HTR-8/SVneo (cell line): ENCODE measurements around the gene GPR55.
"Not testable (repeated sequence)": the region's sequence is repeated elsewhere in the genome, so short reads cannot be mapped to it uniquely, and the experiment has no call there.

ENCODE experiments used
- DNase-seq: peaks from one replicate; pipeline ENCODE4 v3.0.0; 2011; ENCODE audit warnings: low spot score, mixed read lengths; ENCODE audit not compliant: insufficient read length
- FAIRE-seq: peaks from 2 replicates; lab custom pipeline; 2011; peaks lifted over from hg19 to GRCh38; lab: Jason Lieb, UNC

GPR55 gene

GRCh38 chr2:230938098-230938497, 13.1 kb upstream of the GPR55 start:
- no peak for FAIRE-seq

GRCh38 chr2:230937362-230937761, 12.3 kb upstream of the GPR55 start:
- no peak for FAIRE-seq
- no peak for DNase-seq

More at GRCh38 chr2:230938098-230938497, 13.1 kb upstream of the GPR55 start:
- DNase-seq = no peak

GRCh38 chr2:230936243-230936642, 11.2 kb upstream of the GPR55 start:
- not testable (repeated sequence) for DNase-seq, FAIRE-seq

GRCh38 chr2:230935130-230935430, 10.0 kb upstream of the GPR55 start:
- FAIRE-seq = no peak
- no peak for DNase-seq

- FAIRE-seq = no peak
- no peak for DNase-seq
These were observed 9.4 kb upstream of the GPR55 start for GRCh38 chr2:230934231-230935129.

GRCh38 chr2:230933521-230934180, 8.6 kb upstream of the GPR55 start:
- FAIRE-seq (no peak), DNase-seq (no peak)

- no peak for FAIRE-seq
- no peak for DNase-seq
These were observed 7.8 kb upstream of the GPR55 start for GRCh38 chr2:230932556-230933511.

GRCh38 chr2:230931556-230932231, 6.7 kb upstream of the GPR55 start:
- FAIRE-seq (no peak), DNase-seq (no peak)

- FAIRE-seq (no peak), DNase-seq (no peak)
These were observed 6.0 kb upstream of the GPR55 start for GRCh38 chr2:230930928-230931555.

- no peak for DNase-seq
- no peak for FAIRE-seq
These were observed 5.2 kb upstream of the GPR55 start for GRCh38 chr2:230930149-230930780.

GRCh38 chr2:230929381-230930148, 4.5 kb upstream of the GPR55 start:
- FAIRE-seq (no peak), DNase-seq (no peak)

GRCh38 chr2:230928701-230929380, 3.8 kb upstream of the GPR55 start:
- no peak for FAIRE-seq

GRCh38 chr2:230927711-230928341, 2.8 kb upstream of the GPR55 start:
- FAIRE-seq = no peak
- DNase-seq = no peak

More at GRCh38 chr2:230928701-230929380, 3.8 kb upstream of the GPR55 start:
- DNase-seq = no peak

GRCh38 chr2:230925879-230926765, 1.1 kb upstream of the GPR55 start:
- DNase-seq (no peak), FAIRE-seq (no peak)

- no peak for DNase-seq
- FAIRE-seq = no peak
These were observed 419 bp upstream of the GPR55 start for GRCh38 chr2:230925443-230925878.

- DNase-seq (no peak), FAIRE-seq (no peak)
These were observed 961 bp downstream of the GPR55 start for GRCh38 chr2:230924092-230924469.
